Chondrocyte (in vitro differentiated cells): Measurements from ENCODE around the gene RBBP8NL. TPM values are rescaled to one million over a fixed set of nuclear protein-coding genes. Genes with fewer than 3 reads are reported as not detected.
A peak's percentile ranks its signal among the peaks of the same experiment; 100 is the strongest.

ENCODE experiments used
- DNase-seq: peaks from one replicate; pipeline ENCODE4 v3.0.0; 2021; ENCODE audit warnings: mixed read lengths, low spot score
- H3K27ac Mint-ChIP-seq: one replicate; pipeline ENCODE4 v1.8.0; 2021; ENCODE audit warnings: mild to moderate bottlenecking, moderate library complexity, mixed read lengths; ENCODE audit not compliant: unreplicated experiment
- H3K27me3 Mint-ChIP-seq: 2 replicates; pipeline ENCODE4 v1.8.0; 2021; ENCODE audit warnings: low read depth, mixed read lengths
- H3K36me3 Mint-ChIP-seq: 2 replicates; pipeline ENCODE4 v1.8.0; 2021; ENCODE audit warnings: low read depth, mixed read lengths
- H3K4me1 Mint-ChIP-seq: 2 replicates; pipeline ENCODE4 v1.8.0; 2021; ENCODE audit warnings: low read depth, mild to moderate bottlenecking, mixed read lengths
- H3K4me3 Mint-ChIP-seq: one replicate; pipeline ENCODE4 v1.8.0; 2021; ENCODE audit warnings: mild to moderate bottlenecking, moderate library complexity, mixed read lengths; ENCODE audit not compliant: unreplicated experiment
- H3K9me3 Mint-ChIP-seq: 2 replicates; pipeline ENCODE4 v1.8.0; 2021; ENCODE audit warnings: low read depth, mixed read lengths
- CTCF ChIP-seq: fragments of 200-600 bp; sonication (generic); IDR thresholded peaks from 2 replicates; pipeline ENCODE4 v1.5.0; 2021; ENCODE audit warnings: antibody characterized with exemption, mild to moderate bottlenecking, moderate library complexity
- total RNA-seq: library from RNA; stranded (reverse); gene quantifications from 3 replicates; pipeline ENCODE4 v1.2.1, GENCODE V29; 2021

The RBBP8NL gene
- total RNA-seq, 1 donor from 2014 or later, result not detected

DNA sequence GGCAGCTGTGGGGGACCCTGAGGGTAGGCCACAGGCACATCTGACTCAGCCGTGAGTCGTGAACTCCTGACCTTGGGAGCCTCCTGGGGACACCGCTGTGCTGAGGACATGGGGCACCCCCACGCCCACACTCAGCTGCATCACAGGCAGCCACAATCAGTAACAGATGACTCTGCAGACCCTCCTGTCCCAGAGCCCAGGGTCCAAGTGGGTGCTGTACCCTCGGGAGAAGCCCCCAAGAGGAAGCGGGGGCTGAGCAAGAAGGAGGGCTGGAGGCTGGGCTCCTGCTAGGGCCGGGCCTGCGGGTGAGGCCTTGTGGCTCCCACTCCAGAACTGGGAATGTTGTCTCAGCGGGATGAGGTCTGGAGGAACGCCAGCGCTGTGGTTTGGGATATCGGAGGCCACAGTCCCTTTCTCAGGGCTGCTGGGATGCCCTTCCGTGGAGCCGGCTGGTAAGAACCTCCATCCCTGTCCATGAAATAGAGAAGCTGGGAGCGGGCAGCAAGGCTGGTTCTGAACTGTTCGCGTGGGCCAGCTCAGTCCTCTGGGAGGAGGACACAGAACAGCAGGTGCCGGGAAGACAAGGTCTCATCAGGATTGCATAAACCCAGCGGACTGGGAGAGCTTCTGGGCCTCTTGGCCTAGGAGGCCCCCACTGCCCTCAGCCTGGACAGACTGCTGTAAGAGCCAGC lies 57.1 kb downstream of the RBBP8NL start:
- H3K27me3 Mint-ChIP-seq, result no peaks in the 10 kb centered on the region
- H3K36me3 Mint-ChIP-seq, result no peaks in the 10 kb centered on the region
- peak overlapping the region; percentile 65 for H3K27ac Mint-ChIP-seq
- DNase-seq, result no peak
- H3K4me1 Mint-ChIP-seq, result peaks cover 50% of the 10 kb centered on the region
- no peak for TF ChIP-seq CTCF
- H3K4me3 Mint-ChIP-seq, result no peak overlapping the region
- no peaks in the 10 kb centered on the region for H3K9me3 Mint-ChIP-seq

GRCh38 chr20:62369815-62370114 lies 57.6 kb downstream of the RBBP8NL start:
- H3K27ac Mint-ChIP-seq, result peak overlapping the region; percentile 87
- no peak for DNase-seq
- peaks cover 51% of the 10 kb centered on the region for H3K4me1 Mint-ChIP-seq
- no peaks in the 10 kb centered on the region for H3K9me3 Mint-ChIP-seq
- no peaks in the 10 kb centered on the region for H3K36me3 Mint-ChIP-seq
- TF ChIP-seq CTCF, result no peak
- no peaks in the 10 kb centered on the region for H3K27me3 Mint-ChIP-seq
- H3K4me3 Mint-ChIP-seq, result no peak overlapping the region

DNA sequence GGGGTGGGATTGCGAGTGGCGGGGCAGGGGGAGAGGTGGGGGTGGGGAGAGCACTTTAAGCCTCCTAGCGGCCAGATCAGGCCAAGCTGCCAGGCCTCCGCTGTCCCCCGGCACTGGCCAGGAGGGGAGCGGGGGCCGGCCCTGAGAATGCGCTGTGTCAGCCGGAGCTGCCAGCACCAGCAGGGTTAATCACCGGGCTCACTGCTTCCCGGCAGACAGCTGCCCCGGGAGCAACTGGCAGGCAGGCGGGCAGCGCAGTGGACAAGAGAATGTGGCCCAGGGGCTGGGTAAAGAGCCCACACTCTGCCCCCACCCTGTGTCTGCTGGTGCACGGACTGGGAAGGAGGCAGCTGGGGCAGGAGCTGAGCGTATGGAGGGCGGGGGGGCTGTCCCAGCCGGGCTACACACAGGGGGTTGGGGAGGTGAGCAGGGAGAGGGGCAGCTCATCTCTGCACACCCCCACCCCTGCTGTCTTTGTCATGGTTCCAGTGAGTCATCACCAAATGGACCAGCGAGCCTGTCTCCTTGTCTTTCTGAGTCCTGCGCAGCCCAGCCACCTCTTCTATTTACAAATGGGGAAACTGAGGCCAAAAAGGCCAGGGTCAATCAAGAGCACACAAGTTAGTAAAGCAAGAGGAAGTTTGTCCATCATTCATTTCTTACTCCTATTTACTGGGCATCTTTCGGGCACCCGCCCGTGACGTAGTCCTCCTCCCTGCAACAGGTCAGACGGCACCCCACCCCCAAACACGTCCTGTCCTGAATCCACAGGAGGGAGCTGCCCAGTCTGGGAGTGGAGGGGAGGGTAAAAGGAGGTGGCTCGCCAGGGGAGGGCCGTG lies 58.1 kb downstream of the RBBP8NL start:
- TF ChIP-seq CTCF, result peak; percentile 79
- peak overlapping the region; percentile 61 for H3K4me3 Mint-ChIP-seq
- H3K27ac Mint-ChIP-seq, result peak overlapping the region; percentile 87
- H3K4me1 Mint-ChIP-seq, result peaks cover 50% of the 10 kb centered on the region
- no peaks in the 10 kb centered on the region for H3K27me3 Mint-ChIP-seq
- H3K36me3 Mint-ChIP-seq, result no peaks in the 10 kb centered on the region
- DNase-seq, result no peak
- H3K9me3 Mint-ChIP-seq, result no peaks in the 10 kb centered on the region

GRCh38 chr20:62368392-62368975 lies 58.9 kb downstream of the RBBP8NL start:
- Mint-ChIP-seq H3K27me3 (no peaks in the 10 kb centered on the region), H3K4me3 (peak overlapping the region; percentile 56), H3K27ac (peak overlapping the region; percentile 87), H3K4me1 (peaks cover 55% of the 10 kb centered on the region), H3K9me3 (no peaks in the 10 kb centered on the region), H3K36me3 (no peaks in the 10 kb centered on the region)
- no peak for TF ChIP-seq CTCF
- no peak for DNase-seq

DNA sequence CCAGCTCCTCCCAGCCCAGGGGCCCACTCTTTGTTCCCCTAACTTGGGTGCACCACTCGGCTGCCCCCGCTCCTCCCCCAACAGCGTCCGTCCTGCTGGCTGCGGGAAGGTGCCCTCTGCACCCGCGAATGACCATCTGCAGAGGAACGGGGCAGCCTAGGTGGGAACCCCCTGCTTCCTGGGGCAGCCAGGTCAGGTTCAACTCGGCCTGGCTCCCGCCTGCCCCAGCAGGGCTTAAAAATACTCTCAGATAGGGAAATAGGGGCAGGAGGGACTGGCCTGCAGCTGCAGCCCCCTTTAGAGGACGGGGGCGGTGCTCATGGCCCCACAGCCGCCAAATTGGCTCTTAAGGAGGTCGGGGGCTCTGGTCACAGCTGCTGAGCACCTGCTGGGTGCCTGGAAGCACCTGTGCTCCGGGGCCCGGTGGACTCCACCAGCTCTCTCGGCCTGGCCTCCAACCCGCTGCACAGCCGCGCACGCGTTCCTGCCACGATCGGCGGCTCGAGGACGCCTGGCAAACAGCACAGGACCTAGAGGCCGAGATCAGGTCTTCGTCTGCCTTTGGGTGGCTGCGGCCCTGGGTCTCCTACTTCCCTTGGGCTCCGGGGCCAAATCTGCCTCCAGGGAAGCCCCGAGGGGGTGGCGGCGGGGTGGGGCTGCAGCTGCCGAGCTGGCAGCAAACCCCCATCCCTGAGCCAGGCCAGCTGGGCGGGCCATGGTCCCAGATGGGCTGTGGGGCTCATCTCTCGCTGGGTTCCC lies 59.5 kb downstream of the RBBP8NL start:
- DNase-seq, result no peak
- Mint-ChIP-seq H3K4me1 (peaks cover 55% of the 10 kb centered on the region), H3K36me3 (no peaks in the 10 kb centered on the region), H3K4me3 (peak overlapping the region; percentile 64), H3K27ac (peak overlapping the region; percentile 87), H3K9me3 (no peaks in the 10 kb centered on the region), H3K27me3 (no peaks in the 10 kb centered on the region)
- TF ChIP-seq CTCF, result no peak
